Sigmoid colon (tissue), 4 donors: ENCODE measurements around the gene CWC27.

Experiments
- POLR2A ChIP-seq, 2 donors: fragments of 450-650 bp; IDR thresholded peaks; one replicate each; pipeline ENCODE4 v1.6.1; 2016; ENCODE audit warnings: antibody characterized with exemption in 2 of 2, mild to moderate bottlenecking in 2 of 2, moderate library complexity in 2 of 2
- POLR2AphosphoS5 ChIP-seq, 4 donors: sonication (generic); formaldehyde crosslinking; IDR thresholded peaks; one replicate each; pipeline ENCODE4 v1.6.1; 2017; ENCODE audit warnings: antibody characterized with exemption in 4 of 4
- TF ChIP-seq, protein P1 (sequence below), 4 experiments: fragments of 450-650 bp in 3 of 4; fragments of 200-600 bp in 1 of 4; IDR thresholded peaks; one replicate each; pipeline ENCODE4 v1.5.1; 2016 to 2019; ENCODE audit warnings: antibody characterized with exemption in 4 of 4, mild to moderate bottlenecking in 3 of 4, moderate library complexity in 2 of 4

DNA sequence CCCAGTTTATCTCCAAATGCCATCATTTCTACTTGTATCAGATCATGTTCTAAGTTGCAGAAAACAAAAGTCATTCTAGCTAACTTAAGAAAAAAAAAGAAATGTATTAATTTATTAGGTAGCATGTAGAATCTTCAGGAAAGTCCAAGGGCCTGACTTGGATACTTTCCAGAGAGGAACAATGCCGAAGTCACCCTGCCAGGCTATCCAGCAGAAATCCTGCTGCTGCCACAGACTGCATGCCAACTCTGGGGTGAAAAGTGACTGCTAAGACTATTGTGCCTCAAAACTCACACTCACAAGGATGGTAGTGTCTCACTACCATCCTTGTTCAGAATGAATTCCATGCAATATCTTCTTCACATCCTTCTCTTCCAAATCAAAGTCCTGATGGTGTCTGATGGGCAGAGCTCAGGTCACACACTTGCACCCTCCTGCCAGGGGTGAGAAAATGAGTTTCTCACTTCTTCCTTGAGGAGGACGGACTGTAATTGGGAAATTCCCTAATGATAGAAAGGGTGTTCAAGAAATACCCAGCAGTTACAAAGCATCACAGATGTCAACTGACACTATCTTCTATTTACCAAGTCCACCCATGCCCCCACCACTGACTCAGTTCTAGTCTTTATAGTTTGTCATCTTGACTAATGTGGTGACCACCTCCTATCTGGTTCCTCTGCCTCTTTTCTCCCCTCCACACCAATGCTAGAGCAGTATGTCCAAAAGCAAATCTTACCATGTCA is 279.4 kb downstream of the CWC27 start:
- TF ChIP-seq POLR2AphosphoS5 (IDR thresholded peaks at IDR 0.05) (no peak), POLR2A (IDR thresholded peaks at IDR 0.05) (no peak)
- TF ChIP-seq, protein P1, sequence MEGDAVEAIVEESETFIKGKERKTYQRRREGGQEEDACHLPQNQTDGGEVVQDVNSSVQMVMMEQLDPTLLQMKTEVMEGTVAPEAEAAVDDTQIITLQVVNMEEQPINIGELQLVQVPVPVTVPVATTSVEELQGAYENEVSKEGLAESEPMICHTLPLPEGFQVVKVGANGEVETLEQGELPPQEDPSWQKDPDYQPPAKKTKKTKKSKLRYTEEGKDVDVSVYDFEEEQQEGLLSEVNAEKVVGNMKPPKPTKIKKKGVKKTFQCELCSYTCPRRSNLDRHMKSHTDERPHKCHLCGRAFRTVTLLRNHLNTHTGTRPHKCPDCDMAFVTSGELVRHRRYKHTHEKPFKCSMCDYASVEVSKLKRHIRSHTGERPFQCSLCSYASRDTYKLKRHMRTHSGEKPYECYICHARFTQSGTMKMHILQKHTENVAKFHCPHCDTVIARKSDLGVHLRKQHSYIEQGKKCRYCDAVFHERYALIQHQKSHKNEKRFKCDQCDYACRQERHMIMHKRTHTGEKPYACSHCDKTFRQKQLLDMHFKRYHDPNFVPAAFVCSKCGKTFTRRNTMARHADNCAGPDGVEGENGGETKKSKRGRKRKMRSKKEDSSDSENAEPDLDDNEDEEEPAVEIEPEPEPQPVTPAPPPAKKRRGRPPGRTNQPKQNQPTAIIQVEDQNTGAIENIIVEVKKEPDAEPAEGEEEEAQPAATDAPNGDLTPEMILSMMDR (IDR thresholded peaks at IDR 0.05) = no peak
